Panc1 (cell line): ENCODE data around the gene APOL2. TPM values are rescaled to one million over a fixed set of nuclear protein-coding genes. Genes with fewer than 3 reads are reported as not detected.

Source experiments
- ATAC-seq: fragments of 200-7000 bp; cut with Tn5 transposase; 2 replicates; pipeline ENCODE4 v1.9.1; 2020; ENCODE audit warnings: mild to moderate bottlenecking, moderate library complexity
- BruUV-seq: library from RNA; stranded (reverse); fragments of 400-500 nt; replicated peaks from 2 replicates; lab custom pipeline; 2021; lab: Mats Ljungman, UMichigan
- CTCF ChIA-PET: fragments of 300-600 bp; sonication (Branson Sonifier 250); formaldehyde crosslinking; loops from one replicate; lab custom pipeline; 2022; ENCODE audit warnings: antibody characterized with exemption; lab: Charles Lee
- POLR2A ChIA-PET: fragments of 300-600 bp; sonication (Branson Sonifier 250); formaldehyde crosslinking; loops from one replicate; lab custom pipeline; 2022; ENCODE audit warnings: antibody characterized with exemption; lab: Charles Lee
- DNase-seq: peaks from one replicate; pipeline ENCODE4 v3.0.0-alpha.2; 2010; ENCODE audit warnings: low read depth, low spot score
- H3K27ac ChIP-seq: 2 replicates; pipeline ENCODE4 v1.5.1; 2011; ENCODE audit warnings: mild to moderate bottlenecking, low read length, inconsistent platforms
- H3K27me3 ChIP-seq: fragments of 200-500 bp; sonication (Bioruptor generic); 2 replicates; pipeline ENCODE4 v1.6.0; 2014; ENCODE audit warnings: low read length, inconsistent platforms; ENCODE audit not compliant: control insufficient read depth, insufficient read depth
- H3K36me3 ChIP-seq: fragments of 200-500 bp; sonication (Bioruptor generic); 2 replicates; pipeline ENCODE4 v1.5.1; 2014; ENCODE audit warnings: inconsistent platforms, mild to moderate bottlenecking, low read length, moderate library complexity; ENCODE audit not compliant: control insufficient read depth, insufficient read depth
- H3K4me1 ChIP-seq: 2 replicates; pipeline ENCODE4 v1.5.1; 2011; ENCODE audit warnings: inconsistent platforms, mild to moderate bottlenecking, low read length, moderate library complexity; ENCODE audit not compliant: control insufficient read depth, insufficient read depth
- H3K4me3 ChIP-seq, 2 experiments: 2 replicates each; pipeline ENCODE4 v1.5.1; 2011 to 2012; ENCODE audit warnings: low read depth in 2 of 2, low read length in 2 of 2, mild to moderate bottlenecking in 2 of 2, inconsistent platforms in 1 of 2, moderate library complexity in 1 of 2
- H3K9me3 ChIP-seq: fragments of 200-500 bp; sonication (Bioruptor generic); 2 replicates; pipeline ENCODE4 v1.5.1; 2014; ENCODE audit warnings: low read depth, mild to moderate bottlenecking, inconsistent platforms, low read length, moderate library complexity; ENCODE audit not compliant: control insufficient read depth, insufficient read depth
- CTCF ChIP-seq: fragments of 450-650 bp; IDR thresholded peaks from 2 replicates; pipeline ENCODE4 v1.5.1; 2017; ENCODE audit warnings: mild to moderate bottlenecking
- POLR2AphosphoS5 ChIP-seq: IDR thresholded peaks from 2 replicates; pipeline ENCODE4 v1.6.1; 2012; ENCODE audit warnings: mild to moderate bottlenecking, low read depth, low read length, moderate library complexity
- REST ChIP-seq, 2 experiments: IDR thresholded peaks; 2 replicates each; pipeline ENCODE4 v1.6.1; 2011 to 2012; ENCODE audit warnings: low read depth in 2 of 2, control low read depth in 1 of 2, low read length in 1 of 2, mild to moderate bottlenecking in 1 of 2, moderate library complexity in 1 of 2; ENCODE audit not compliant: insufficient read depth in 1 of 2
- SIN3A ChIP-seq: IDR thresholded peaks from 2 replicates; pipeline ENCODE4 v1.6.1; 2012; ENCODE audit warnings: low read depth, mild to moderate bottlenecking, low read length, moderate library complexity, borderline replicate concordance; ENCODE audit not compliant: insufficient read depth
- TCF7L2 ChIP-seq: IDR thresholded peaks from 2 replicates; pipeline ENCODE4 v1.6.1; 2011; ENCODE audit warnings: mild to moderate bottlenecking, low read depth, low read length, inconsistent platforms
- in situ Hi-C: cut with HindIII; loops from 2 replicates; pipeline ENCODE4 v1.10.0; 2016; ENCODE audit warnings: low sequenced_read_pairs, low pct_unique_long_range_greater_than_20kb
- intact Hi-C: fragments of 100-400 bp; cut with micrococcal nuclease; formaldehyde crosslinking; loops from one replicate; pipeline ENCODE4 v1.10.0; 2022; ENCODE audit not compliant: unreplicated experiment
- total RNA-seq: library from RNA; stranded (reverse); gene quantifications from one replicate; pipeline ENCODE4 v1.2.1, GENCODE V29; 2021; ENCODE audit not compliant: unreplicated experiment

APOL2 gene
- total RNA-seq, 1 experiment from 2014 or later, result 34.4 TPM

GRCh38 chr22:36236388-36237319 is 2.7 kb downstream of the APOL2 start:
- BruUV-seq, result no TSS peak
- Histone ChIP-seq H3K4me1 (peaks cover 10% of the 10 kb centered on the region; the same call in 1 of the 2 replicates), H3K36me3 (no peaks in the 10 kb centered on the region), H3K9me3 (no peaks in the 10 kb centered on the region), H3K27ac (no peak overlapping the region), H3K27me3 (no peaks in the 10 kb centered on the region), H3K4me3 (no peak overlapping the region)
- ATAC-seq (no peak), DNase-seq (no peak)
- ChIA-PET CTCF (no interaction called here), POLR2A (interaction anchor here (0.6 kb wide), 1 partner anchor 338 kb away, joined by 5 read pairs; no protein-coding TSS in a partner anchor)
- in situ Hi-C loops (no loop called here), intact Hi-C loops (no loop called here)
- TF ChIP-seq REST (IDR thresholded peaks at IDR 0.05; ENCODE audit: insufficient read depth in 1 of 2, low read depth in 2 of 2, low read length in 1 of 2), result no peak
- no peak for TF ChIP-seq POLR2AphosphoS5
- no peak for TF ChIP-seq SIN3A
- TF ChIP-seq CTCF, result no peak
- no peak for TF ChIP-seq TCF7L2

GRCh38 chr22:36235585-36235984 is 3.7 kb downstream of the APOL2 start:
- intact Hi-C loops, result no loop called here
- POLR2A ChIA-PET, result no interaction called here
- in situ Hi-C loops, result no loop called here
- ATAC-seq, result no peak
- TF ChIP-seq POLR2AphosphoS5, result no peak
- TF ChIP-seq REST (IDR thresholded peaks at IDR 0.05; ENCODE audit: insufficient read depth in 1 of 2, low read depth in 2 of 2, low read length in 1 of 2), result no peak
- no peak for TF ChIP-seq CTCF
- TF ChIP-seq TCF7L2, result no peak
- no peak for TF ChIP-seq SIN3A
- no peak for DNase-seq
- no TSS peak for BruUV-seq
- Histone ChIP-seq H3K4me3 (no peak overlapping the region), H3K9me3 (no peaks in the 10 kb centered on the region), H3K36me3 (no peaks in the 10 kb centered on the region), H3K27me3 (no peaks in the 10 kb centered on the region), H3K4me1 (peaks cover 10% of the 10 kb centered on the region; the same call in 1 of the 2 replicates), H3K27ac (no peak overlapping the region)
- CTCF ChIA-PET, result interaction anchor here (0.6 kb wide), 1 partner anchor 19 kb away, joined by 3 read pairs; no protein-coding TSS in a partner anchor
